HG02763 (cell line): ENCODE results near the gene PRKCB.
A peak's percentile ranks its signal among the peaks of the same experiment; 100 is the strongest.

Experiments
- ATAC-seq: cut with Tn5 transposase; IDR thresholded peaks from one replicate; pipeline ENCODE4 v1.9.1; 2021; ENCODE audit warnings: mild to moderate bottlenecking, moderate library complexity; ENCODE audit not compliant: unreplicated experiment

Gene PRKCB

GRCh38 chr16:23863511-23864422, 28.0 kb downstream of the PRKCB start:
- ATAC-seq: peak; percentile 72

GRCh38 chr16:23865853-23866252, 30.1 kb downstream of the PRKCB start:
- no peak for ATAC-seq

- ATAC-seq: no peak
Measured at GRCh38 chr16:23866621-23867020, 30.8 kb downstream of the PRKCB start.

- no peak for ATAC-seq
Measured at GRCh38 chr16:23867566-23867965, 31.8 kb downstream of the PRKCB start.

GRCh38 chr16:23868136-23868535, 32.4 kb downstream of the PRKCB start:
- no peak for ATAC-seq

GRCh38 chr16:23869052-23869451, 33.3 kb downstream of the PRKCB start:
- ATAC-seq: no peak

- ATAC-seq: no peak
Measured at GRCh38 chr16:23871924-23872323, 36.1 kb downstream of the PRKCB start.

GRCh38 chr16:23874613-23875294, 39.0 kb downstream of the PRKCB start:
- ATAC-seq: no peak

- ATAC-seq: no peak
Measured at GRCh38 chr16:23876256-23876896, 40.6 kb downstream of the PRKCB start.

- no peak for ATAC-seq
Measured at GRCh38 chr16:23877107-23878070, 41.6 kb downstream of the PRKCB start.

GRCh38 chr16:23879735-23880373, 44.1 kb downstream of the PRKCB start:
- ATAC-seq: no peak

- ATAC-seq: no peak
Measured at GRCh38 chr16:23889189-23889588, 53.4 kb downstream of the PRKCB start.

GRCh38 chr16:23893986-23894385, 58.2 kb downstream of the PRKCB start:
- no peak for ATAC-seq

- ATAC-seq: no peak
Measured at GRCh38 chr16:23895052-23895451, 59.3 kb downstream of the PRKCB start.

- ATAC-seq: no peak
Measured at GRCh38 chr16:23896832-23897821, 61.3 kb downstream of the PRKCB start.

- no peak for ATAC-seq
Measured at GRCh38 chr16:23898682-23899430, 63.1 kb downstream of the PRKCB start.

- no peak for ATAC-seq
Measured at GRCh38 chr16:23899869-23900268, 64.1 kb downstream of the PRKCB start.
